T-helper 2 cell treated with Interferon-gamma antibody and Interleukin-4, amounts not matched to agents 5 μg/mL and 100 μg/mL, for 36 hours (primary cell): Measurements from ENCODE around the gene SLC36A3.

Experiments
- DNase-seq: peaks from one replicate; pipeline ENCODE4 v3.0.0; 2021; ENCODE audit warnings: low spot score
- H3K27ac Mint-ChIP-seq: one replicate; pipeline ENCODE4 v1.8.0; 2021; ENCODE audit warnings: mild to moderate bottlenecking, mixed read lengths
- H3K27me3 Mint-ChIP-seq: one replicate; pipeline ENCODE4 v1.8.0; 2021; ENCODE audit warnings: low read depth, mixed read lengths
- H3K36me3 Mint-ChIP-seq: one replicate; pipeline ENCODE4 v1.8.0; 2021; ENCODE audit warnings: low read depth, mixed read lengths
- H3K4me1 Mint-ChIP-seq: one replicate; pipeline ENCODE4 v1.8.0; 2021; ENCODE audit warnings: low read depth, mixed read lengths
- H3K4me3 Mint-ChIP-seq: one replicate; pipeline ENCODE4 v1.8.0; 2022; ENCODE audit warnings: mild to moderate bottlenecking, moderate library complexity, mixed read lengths
- H3K9me3 Mint-ChIP-seq: one replicate; pipeline ENCODE4 v1.8.0; 2021; ENCODE audit warnings: mixed read lengths

Gene SLC36A3

DNA sequence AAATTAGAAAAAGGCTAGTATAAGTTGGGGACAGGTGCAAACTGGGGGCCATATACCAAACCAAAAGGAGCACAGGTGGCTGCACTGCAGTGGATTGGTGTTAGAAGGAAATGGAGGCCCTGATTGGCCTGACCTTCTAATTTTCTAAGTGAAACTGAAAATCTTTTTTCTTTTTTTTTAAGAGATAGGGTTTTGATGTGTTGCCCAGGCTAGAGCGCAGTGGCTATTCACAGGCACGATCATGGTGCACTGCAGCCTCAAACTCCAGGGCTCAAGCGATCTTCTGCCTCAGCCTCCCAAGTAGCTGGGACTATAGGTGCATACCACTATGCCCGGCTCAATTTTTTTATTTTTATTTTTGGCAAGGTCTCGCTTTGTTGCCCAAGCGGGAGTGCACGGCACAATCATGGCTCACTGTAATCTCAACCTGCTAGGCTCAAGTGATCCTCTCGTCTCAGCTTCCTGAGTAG, 69.9 kb downstream of the SLC36A3 start:
- Mint-ChIP-seq H3K4me1 (peaks cover 16% of the 10 kb centered on the region), H3K27ac (no peak overlapping the region), H3K27me3 (no peaks in the 10 kb centered on the region), H3K9me3 (no peaks in the 10 kb centered on the region), H3K36me3 (peaks cover 4% of the 10 kb centered on the region), H3K4me3 (no peak overlapping the region)
- DNase-seq: no peak

DNA sequence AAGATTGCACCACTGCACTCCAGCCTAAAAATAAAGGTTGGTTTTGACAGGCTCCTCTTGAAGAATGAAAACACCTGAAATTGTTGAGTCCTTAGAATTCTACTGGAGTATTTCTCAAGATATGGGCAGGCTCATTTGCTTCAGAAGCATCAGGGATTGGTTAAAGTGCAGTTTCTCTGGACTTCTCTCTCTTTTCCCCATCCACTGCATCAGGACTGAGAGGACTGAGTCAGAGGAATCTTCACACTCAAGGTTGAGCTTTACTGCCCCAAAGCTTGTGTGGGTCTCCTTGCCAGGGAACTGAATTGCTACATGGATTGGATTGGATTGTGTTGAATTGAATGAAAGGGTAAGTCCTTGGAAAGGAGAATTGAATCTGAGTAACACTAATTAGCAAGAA, 72.2 kb downstream of the SLC36A3 start:
- Mint-ChIP-seq H3K4me1 (peaks cover 12% of the 10 kb centered on the region), H3K4me3 (no peak overlapping the region), H3K27ac (no peak overlapping the region), H3K9me3 (no peaks in the 10 kb centered on the region), H3K27me3 (no peaks in the 10 kb centered on the region), H3K36me3 (peaks cover 5% of the 10 kb centered on the region)
- DNase-seq: no peak

DNA sequence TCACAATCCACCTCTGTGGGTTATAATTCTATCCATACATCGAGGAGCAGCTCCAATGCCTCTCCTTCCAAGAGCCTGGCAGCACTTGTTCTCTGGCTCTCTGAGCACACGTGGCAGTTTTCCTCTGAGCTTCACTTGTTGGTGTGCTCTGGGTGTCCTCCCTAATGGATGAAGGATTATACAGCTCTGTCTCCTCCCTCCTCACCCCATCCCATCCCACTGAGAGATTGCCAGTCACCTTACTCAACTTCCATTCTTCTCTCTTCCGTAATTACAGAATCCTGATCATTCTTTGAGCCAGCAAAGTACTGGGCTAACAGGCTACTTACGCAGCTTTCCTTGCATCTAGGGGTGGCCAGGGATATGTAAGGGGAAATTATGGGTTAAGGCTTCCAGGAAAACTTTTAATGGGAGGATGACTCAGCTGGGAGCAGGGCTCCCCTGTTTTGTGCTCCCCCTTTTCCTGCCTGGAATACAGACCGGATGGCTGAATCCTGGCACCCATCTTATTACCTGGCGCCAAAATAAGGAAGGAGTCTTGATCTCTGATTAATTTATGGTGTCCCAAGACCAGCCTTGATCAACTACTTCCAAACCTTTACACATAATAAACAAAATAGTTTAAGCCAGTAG, 73.4 kb downstream of the SLC36A3 start:
- Mint-ChIP-seq H3K4me1 (peaks cover 12% of the 10 kb centered on the region), H3K27me3 (no peaks in the 10 kb centered on the region), H3K9me3 (no peaks in the 10 kb centered on the region), H3K36me3 (peaks cover 6% of the 10 kb centered on the region), H3K4me3 (no peak overlapping the region), H3K27ac (no peak overlapping the region)
- no peak for DNase-seq

DNA sequence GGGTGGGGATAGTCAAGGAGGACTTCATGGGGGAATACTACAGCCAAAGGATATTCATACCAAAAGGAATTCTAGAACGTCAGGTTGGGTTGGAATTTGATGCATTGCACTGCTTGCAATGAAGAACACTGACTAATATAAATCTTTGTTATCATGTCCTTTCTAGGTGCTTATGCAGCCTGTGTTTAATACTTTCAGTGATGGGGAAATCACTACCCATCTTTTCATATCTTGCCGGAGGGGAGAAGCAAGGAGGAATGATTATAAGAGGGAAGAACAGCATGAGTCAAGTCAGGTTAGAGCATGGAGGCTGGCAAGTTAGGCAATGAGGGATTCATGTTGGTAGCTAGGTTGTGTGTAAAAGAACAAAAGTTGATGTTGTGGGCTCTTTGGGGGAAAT, 74.6 kb downstream of the SLC36A3 start:
- no peak for DNase-seq
- Mint-ChIP-seq H3K27ac (no peak overlapping the region), H3K36me3 (peaks cover 6% of the 10 kb centered on the region), H3K4me3 (no peak overlapping the region), H3K4me1 (peaks cover 13% of the 10 kb centered on the region), H3K9me3 (no peaks in the 10 kb centered on the region), H3K27me3 (no peaks in the 10 kb centered on the region)

DNA sequence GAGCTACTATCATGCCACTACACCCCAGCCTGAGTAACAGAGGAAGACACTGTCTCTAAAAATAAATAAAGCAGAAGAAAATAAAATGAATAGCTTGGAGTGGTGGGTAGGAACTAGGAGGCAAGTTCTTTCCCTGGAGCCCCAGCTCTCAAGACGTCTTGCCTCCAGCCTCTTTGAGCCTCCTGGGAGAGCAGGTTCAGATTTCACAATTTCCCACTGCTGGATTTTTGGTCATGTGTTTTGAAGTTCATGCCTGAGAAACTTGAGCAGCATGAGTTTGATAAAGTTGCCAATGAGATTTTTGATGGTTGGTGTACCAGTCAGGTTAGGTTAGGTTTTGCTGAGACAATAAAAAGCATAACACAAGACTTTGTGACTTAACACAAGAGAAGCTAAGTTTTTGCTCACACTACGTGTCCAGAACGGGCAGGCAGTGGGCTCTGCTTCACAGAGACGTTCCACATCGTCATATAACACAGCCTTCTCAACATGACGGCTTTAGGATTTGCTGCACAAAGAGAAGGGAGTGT, 75.6 kb downstream of the SLC36A3 start:
- peaks cover 6% of the 10 kb centered on the region for H3K36me3 Mint-ChIP-seq
- DNase-seq: no peak
- no peak overlapping the region for H3K4me3 Mint-ChIP-seq
- no peaks in the 10 kb centered on the region for H3K9me3 Mint-ChIP-seq
- H3K27ac Mint-ChIP-seq: no peak overlapping the region
- peaks cover 10% of the 10 kb centered on the region for H3K4me1 Mint-ChIP-seq
- no peaks in the 10 kb centered on the region for H3K27me3 Mint-ChIP-seq
